GM12864 (cell line): Measurements from ENCODE around the gene GLT6D1.

Experiments
- DNase-seq: peaks from one replicate; pipeline ENCODE4 v3.0.0-alpha.2; 2011; ENCODE audit warnings: low read depth
- H3K4me3 ChIP-seq: 2 replicates; pipeline ENCODE4 v1.5.1; 2011; ENCODE audit warnings: mild to moderate bottlenecking, low read depth, low read length, control low read depth
- TF ChIP-seq, protein P1 (sequence below): IDR thresholded peaks from 2 replicates; pipeline ENCODE4 v1.5.1; 2011; ENCODE audit warnings: low read depth, mild to moderate bottlenecking, moderate library complexity, low read length, control low read depth, inconsistent platforms; ENCODE audit errors: missing control alignments

The GLT6D1 gene

DNA sequence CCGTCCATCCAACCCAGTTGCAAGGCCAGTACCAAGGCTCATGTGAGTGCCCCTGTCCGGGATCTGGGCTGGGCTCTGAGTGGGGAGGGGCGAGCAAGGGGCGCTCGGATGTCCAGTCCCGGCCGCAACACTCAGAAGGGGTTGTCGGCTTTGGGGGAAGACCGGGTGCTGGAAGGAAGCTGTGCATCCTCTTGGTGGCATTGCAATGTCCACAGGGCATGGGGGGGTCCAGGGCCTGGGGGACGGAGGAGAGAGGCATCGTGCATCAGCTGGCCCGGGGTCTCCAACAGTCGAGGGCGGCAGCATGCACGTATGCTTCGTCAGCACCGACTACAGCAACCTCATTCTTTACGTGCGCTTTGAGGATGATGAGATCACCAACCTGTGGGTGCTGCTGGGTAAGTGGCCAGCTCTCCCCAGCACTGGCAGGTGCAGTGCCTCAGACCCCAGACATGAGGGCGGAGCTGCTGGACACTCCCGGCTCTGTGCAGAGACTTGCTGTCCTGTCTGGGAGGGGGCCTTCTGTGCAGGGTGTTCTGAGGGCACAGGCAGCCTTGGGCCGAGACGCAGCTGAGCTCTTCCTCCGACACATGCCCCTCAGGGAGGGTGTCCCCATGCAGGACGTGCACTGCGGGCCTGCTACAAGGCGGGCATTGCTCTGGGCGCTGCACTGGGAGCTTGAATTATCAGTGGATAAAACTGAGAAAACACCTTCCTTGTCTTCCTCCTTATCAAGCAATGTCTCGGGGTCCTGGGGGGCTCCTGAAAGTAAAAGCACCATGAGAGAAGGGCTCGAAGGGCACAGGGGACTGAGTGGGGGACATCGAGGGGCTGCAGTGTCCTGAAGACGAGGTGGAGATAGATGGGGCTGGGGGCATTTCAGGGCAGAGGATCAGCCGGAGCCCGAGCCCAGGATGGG, 22.5 kb downstream of the GLT6D1 start:
- no peak overlapping the region for H3K4me3 ChIP-seq
- no peak for DNase-seq
- TF ChIP-seq, protein P1, sequence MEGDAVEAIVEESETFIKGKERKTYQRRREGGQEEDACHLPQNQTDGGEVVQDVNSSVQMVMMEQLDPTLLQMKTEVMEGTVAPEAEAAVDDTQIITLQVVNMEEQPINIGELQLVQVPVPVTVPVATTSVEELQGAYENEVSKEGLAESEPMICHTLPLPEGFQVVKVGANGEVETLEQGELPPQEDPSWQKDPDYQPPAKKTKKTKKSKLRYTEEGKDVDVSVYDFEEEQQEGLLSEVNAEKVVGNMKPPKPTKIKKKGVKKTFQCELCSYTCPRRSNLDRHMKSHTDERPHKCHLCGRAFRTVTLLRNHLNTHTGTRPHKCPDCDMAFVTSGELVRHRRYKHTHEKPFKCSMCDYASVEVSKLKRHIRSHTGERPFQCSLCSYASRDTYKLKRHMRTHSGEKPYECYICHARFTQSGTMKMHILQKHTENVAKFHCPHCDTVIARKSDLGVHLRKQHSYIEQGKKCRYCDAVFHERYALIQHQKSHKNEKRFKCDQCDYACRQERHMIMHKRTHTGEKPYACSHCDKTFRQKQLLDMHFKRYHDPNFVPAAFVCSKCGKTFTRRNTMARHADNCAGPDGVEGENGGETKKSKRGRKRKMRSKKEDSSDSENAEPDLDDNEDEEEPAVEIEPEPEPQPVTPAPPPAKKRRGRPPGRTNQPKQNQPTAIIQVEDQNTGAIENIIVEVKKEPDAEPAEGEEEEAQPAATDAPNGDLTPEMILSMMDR = no peak

DNA sequence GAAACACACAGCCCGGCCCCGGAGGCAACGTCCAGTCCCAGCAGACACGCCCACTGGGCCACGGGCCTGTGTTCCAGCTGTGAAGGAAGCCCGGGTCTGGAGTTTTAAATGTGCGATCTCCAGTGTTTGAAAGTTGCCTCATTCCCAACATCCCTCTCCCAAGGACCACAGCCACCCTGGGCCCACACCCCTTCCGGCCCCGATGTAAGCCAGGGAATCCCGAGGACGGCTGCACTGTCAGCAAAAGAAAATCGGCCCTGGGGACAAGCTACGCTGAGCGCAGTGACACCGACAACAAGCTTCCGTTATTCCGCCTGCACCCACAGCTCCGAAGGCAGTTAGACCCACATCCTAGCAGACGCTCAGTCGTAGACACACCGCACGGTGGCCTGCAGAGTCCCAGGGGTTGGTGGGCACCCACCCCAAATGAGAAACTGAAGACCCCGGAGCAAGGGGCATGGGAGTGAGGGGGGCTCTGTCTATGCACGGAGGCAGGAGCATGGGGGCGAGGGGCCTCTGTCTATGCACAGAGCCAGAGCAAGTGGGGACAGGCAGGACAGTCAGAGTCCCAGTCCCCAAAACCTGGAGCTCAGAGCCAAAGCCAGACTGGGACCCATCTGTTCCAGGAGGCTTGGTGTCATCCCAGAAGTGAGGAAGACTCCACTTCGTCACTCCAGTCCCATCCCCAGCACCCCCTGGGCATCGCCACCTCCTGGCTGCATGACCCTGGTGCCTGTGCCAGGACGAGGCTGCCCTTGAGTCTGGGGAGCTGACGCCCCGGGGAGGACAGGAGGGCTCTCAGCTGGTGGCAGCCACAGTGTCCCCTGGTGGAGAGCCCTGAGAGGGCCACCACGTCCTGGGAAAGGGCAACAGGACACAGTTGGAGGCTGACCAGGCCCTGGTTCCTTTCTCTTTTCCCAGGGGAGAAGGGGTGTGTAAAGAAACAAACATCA, 23.4 kb downstream of the GLT6D1 start:
- no peak overlapping the region for H3K4me3 ChIP-seq
- TF ChIP-seq, protein P1 = peak; percentile 13
- DNase-seq = no peak

DNA sequence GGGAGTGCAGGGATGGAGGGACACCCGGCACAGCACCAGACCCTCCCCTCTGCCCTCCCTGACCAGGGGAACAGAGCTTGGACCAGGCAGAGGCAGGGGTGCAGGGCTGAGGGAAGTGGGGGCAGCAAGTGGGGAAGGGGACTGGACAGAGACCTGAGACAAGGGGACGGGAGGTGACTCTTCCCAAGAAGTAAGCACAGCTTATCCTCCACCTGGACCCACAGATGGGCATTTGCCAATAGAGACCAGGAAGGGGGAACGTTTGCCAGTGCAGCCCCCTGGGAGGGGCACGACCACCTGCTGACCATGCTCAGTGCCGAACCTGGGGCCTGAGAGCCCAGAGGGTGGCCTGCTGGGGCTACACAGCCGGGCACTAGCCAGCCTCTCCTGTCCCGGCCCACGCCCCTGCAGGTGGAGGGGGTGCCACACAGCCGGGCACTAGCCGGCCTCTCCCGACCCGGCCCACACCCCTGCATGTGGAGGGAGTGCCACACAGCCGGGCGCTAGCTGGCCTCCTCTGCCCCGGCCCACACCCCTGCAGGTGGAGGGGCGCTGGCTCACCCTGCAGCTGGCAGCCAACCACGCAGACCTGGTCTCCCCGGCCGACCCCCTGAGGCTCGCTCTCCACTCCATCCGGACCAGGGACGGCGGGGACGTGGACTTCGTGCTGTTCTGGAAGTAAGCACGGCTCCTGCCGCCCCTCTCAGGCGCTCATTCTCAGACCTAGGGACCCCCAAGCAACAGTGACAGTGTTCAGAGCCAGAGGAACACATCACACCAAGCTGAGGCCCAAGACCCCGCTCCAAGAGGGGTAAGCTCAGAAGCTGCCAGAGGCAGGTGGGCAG, 24.3 kb downstream of the GLT6D1 start:
- no peak for DNase-seq
- TF ChIP-seq, protein P1 = no peak
- H3K4me3 ChIP-seq = no peak overlapping the region

DNA sequence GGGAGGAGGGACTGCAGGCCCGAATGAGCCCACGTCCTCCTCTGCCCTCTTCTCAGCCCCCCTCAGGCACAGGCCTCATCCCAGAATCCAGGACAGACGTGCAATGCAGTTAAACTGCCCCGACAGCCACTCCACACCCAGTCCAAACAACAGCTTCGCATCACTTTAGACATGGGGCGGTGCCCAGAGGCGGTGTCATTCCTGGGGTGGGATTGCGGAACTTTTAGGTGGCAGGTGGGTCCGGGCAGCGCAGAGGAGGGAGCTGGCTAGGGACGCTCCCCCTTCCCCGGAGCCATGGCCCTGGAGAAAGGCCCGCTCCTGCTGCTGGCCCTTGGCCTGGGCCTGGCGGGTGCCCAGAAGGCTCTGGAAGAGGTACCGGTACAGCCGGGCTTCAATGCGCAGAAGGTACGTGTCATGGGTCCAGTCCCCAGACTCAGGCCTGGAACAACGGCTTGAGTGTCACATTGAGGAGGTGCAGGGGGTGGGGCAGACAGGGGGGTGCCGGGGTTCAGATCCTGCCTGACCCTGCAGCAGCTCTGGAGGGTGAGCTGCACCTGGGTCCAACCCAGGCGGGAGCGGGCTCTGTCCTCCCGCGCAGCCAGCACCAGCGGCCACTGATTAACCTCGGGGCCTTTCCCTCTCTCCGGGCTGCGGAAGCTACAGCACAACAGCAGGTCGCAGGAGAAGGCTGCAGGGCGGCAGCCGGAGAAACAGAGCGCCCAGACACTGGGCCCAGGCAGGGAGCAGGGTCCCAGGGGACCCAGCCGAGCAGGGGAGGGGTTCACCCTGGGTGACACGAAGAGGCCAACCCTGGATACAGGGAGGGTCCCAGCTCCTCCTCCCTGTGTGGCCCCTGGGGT, 25.2 kb downstream of the GLT6D1 start:
- TF ChIP-seq, protein P1 = no peak
- H3K4me3 ChIP-seq = no peak overlapping the region
- DNase-seq = no peak

DNA sequence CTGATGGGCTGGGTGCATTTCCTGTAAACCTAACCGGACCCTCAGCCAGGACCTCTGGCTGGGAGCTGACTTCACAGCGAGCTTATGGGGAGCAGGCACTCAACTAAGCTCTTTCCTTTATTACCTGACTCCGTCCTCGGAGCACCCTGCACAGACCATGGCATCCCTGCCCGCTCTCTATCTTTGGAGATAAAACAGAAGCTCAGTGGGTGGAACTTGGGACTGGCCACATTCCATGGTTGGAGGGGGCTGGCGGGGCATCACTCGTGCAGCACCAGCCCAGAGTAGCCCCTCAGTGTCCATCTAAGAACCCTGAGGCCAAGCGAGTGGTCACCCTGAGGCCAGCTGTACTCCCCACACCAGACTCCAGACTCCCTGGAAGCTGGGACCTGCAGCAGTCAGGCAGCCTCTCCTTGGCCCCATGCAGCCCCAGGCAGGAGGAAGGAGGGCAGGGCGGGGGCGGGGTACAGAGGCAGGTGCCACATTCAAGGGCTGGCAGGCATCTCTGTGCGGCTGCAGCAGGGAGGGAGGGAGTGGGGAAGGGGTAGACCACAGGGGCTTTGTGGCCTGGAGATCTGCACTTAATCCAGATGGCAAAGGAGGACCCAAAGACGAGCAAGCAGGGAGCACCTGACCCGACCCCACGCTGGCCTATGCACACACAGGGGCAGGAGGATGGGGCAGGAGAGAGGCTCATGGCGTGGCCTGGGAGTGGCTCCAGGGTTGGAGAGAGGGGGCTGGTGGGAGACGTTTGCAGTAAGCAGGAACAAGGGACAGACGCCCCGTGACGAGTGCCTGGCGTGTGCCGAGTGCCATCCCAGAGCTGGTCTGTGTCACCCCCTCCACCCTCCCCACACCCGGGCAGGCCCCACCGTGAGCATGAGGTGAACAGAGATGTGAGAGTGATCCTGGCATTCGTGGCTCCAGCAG, 26.1 kb downstream of the GLT6D1 start:
- H3K4me3 ChIP-seq = no peak overlapping the region
- no peak for DNase-seq
- TF ChIP-seq, protein P1 = no peak
